Measurements from ENCODE around the gene THEMIS2.
A peak's percentile ranks its signal among the peaks of the same experiment; 100 is the strongest.
"Not testable (repeated sequence)": the region's sequence is repeated elsewhere in the genome, so short reads cannot be mapped to it uniquely, and the experiment has no call there.

The THEMIS2 gene

DNA sequence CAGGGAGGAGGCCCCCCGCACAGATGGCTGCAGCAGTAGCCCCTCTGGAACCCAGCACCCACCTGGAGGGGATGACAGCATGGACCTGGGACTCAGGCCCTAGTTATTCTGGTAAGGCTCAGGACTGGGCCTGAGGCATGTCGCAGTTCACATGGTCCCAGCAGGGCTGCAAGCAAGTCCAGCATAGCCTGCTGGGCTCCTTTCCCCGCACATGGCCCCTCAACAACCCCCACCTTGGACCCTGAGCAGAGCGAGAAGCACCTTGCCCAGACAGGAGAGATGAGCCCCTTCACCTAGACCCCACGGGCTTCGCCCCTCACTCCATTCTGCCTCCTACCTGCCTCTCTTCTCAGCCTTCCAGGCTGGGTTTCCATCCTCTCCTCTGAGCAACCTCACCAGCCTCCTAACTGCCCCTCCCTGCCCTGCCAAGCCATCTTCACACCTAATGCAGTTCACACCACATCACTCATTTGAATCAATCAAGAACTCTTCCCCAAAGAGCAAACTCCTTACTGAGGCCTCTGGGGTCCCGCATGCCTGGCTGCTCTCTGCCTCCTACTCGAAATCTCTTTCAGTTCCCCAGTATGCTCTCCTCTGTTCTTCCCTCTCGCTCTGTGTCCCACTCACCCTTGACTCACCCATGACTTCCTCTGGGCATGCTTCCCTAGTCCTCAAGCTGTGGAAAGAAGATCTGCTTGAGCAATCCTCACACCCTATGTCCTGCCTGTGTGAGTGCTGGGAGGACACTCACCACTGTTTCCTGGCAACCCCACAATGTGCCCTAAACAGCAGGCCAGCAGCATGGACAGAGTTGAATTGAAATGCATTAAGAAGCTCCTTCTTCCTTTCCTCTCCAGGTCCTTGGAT lies 9.4 kb upstream of the THEMIS2 start:
- DNase-seq (ENCODE audit: low read depth in 3 of 3): no peak

GRCh38 chr1:27863538-27863915 lies 8.8 kb upstream of the THEMIS2 start:
- no peak for DNase-seq (ENCODE audit: low read depth in 3 of 3)

- no peak for DNase-seq (ENCODE audit: low read depth in 3 of 3)
Observed at GRCh38 chr1:27864264-27864895, 8.0 kb upstream of the THEMIS2 start.

- no peak for DNase-seq (ENCODE audit: low read depth in 3 of 3)
Observed at GRCh38 chr1:27865821-27866220, 6.5 kb upstream of the THEMIS2 start.

- DNase-seq (ENCODE audit: low read depth in 3 of 3): no peak
Observed at GRCh38 chr1:27868556-27868931, 3.8 kb upstream of the THEMIS2 start.

DNA sequence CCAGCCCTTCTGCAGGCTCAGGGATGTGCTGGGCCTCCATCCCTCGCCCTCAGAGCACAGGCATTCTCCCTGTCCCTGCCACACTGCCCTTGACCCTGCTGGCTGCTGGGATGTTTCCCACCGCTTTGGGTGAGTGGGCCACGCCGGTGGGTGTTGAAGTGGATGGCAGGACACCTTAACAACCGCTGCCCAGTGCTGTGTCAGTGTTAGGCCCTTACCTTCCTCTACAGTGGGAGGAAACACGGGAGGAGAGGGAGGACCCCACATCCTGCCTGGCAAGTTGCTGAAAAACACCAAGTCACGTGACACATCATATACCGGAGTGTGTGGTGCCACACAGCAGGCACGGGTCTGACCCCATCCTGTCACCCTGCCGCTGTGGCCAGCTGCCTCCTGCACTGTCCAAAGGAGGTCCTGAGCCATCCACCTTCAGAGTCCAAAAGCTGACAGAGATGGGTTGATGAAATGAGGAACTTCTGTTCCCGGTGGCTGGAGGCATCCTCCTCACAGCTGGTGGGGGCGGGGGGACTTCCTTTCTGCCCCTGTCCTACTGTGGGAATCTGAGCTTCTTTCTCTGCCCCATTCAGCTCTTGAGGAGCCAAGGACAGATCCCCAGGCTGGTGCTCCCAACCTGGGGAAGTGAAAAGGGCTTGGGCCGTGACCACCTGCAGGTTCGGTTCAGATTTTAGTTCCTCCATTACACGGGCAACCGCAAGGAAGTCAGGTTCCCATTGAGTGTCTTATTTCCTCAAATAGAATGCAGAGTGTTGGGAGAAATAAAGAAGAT lies 3.2 kb upstream of the THEMIS2 start:
- peak; percentile 36 to 47 (median 37) for DNase-seq (ENCODE audit: low read depth in 3 of 3)

DNA sequence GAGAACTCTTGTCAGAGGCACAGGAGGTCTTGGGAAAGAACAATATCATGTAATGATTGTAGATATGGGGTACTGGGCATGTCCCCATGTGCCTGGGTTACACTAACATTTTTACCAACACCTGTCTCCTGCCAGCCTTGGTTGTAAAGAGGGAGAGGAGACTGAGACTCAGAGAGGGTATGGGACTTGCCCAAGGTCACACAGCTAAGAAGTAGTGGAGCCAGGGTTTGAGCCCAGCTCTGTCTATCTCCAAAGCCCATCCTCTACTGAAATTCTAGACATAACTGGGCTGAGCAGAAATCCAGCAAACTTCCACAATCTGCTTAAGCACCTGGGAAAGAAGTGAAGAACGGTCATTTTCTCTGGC lies 2.6 kb upstream of the THEMIS2 start:
- no peak for DNase-seq (ENCODE audit: low read depth in 3 of 3)

GRCh38 chr1:27871076-27871475 lies 1.3 kb upstream of the THEMIS2 start:
- DNase-seq (ENCODE audit: low read depth in 3 of 3): not testable (repeated sequence)

DNA sequence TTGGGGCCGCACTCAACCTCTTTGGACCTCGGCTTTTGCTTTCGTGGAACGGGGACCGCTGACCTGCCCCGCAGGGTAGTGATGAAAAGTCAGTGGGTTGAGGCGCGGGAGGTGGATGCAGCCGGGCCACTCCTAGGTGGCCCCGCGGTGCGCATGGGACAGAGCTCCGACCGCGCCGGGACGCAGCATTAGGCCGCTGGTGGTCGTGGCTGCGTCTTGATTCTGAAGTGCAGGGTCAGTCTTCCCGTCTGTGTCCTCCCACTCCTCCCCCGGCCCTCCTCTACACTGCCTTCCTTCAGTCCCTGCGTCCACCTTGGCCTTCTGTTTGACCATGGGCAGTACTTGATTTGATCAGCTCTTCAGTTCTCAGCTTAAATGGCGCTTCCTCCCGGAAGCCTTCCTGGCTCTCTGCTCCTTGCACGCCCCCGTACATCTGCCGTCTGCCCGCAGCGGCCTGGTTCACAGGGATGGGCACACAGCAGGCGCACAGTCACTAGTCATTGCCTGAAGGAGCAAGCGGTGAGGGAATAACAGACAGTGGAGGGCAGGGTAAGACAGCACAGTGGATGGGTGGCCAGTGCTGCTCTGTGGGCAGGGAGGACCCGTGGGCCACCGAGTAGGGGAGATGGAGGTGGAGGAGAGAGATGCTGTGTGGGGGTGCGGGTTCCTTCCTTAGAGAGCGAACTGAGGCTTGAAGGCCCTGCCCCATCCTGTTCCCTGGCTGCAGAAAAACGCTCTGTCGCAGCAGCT lies 633 bp downstream of the THEMIS2 start:
- DNase-seq (ENCODE audit: low read depth in 3 of 3): no peak

GRCh38 chr1:27873671-27874384 lies 1.5 kb downstream of the THEMIS2 start:
- DNase-seq (ENCODE audit: low read depth in 3 of 3): no peak

GRCh38 chr1:27876341-27877114 lies 4.2 kb downstream of the THEMIS2 start:
- DNase-seq (ENCODE audit: low read depth in 3 of 3): no peak

DNA sequence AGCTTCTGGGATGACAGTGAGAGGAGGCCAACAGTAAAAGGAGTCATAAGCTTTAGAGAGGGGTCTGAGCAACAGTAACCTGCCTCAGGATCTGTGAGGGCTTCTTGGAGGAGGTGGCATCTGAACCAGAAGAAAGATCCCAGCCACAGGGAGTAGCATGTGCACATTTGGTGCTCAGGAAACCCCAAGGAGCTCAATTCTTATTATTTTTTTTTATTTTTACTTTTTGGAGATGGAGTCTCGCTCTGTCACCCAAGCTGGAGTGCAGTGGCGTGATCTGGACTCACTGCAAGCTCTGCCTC lies 4.7 kb downstream of the THEMIS2 start:
- no peak for DNase-seq (ENCODE audit: low read depth in 3 of 3)

DNA sequence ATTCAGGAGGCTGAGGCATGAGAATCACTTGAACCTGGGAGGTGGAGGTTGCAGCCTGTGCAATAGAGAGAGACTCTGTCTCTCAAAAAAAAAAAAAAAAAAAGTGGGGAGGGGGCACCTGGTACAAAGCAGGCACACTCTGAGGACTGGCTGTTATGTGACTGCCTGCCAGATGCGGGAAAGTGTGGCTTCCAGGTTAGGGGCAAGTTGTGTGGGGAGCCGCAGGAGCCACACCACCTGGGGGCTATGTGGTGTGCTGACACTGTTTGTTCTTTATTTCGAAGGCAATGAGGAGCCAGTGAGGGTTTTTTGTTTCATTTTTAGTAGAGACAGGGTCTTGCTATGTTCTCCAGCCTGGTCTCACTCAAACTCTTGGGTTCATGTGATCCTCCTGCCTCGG lies 5.7 kb downstream of the THEMIS2 start:
- DNase-seq (ENCODE audit: low read depth in 3 of 3): no peak

DNA sequence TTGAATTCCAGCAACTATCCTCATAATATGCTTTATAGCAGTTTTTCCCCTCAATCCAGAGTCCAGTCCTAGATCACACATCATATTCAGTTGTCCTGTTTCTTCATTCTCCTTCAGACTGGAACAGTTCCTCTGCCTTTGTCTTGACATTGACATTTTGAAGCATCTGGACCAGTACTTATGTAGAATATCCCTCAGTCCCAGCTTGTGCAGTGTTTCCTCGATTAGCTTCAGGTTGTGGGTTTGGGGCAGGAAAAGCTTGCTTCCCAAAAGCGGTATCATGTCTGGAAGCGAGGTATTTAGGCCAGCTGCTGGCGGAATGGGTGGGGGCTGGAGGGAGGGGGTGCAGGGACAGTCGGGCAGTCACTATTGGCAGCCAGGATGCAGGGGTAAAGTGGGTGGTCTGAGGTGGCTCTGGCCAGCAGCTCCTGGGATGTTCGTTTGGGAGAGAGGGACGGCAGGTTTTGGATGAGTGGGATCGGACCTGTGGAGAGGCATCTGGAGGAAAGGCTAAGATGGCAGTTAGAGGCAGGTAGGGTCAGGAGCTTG lies 6.5 kb downstream of the THEMIS2 start:
- no peak for DNase-seq (ENCODE audit: low read depth in 3 of 3)

DNA sequence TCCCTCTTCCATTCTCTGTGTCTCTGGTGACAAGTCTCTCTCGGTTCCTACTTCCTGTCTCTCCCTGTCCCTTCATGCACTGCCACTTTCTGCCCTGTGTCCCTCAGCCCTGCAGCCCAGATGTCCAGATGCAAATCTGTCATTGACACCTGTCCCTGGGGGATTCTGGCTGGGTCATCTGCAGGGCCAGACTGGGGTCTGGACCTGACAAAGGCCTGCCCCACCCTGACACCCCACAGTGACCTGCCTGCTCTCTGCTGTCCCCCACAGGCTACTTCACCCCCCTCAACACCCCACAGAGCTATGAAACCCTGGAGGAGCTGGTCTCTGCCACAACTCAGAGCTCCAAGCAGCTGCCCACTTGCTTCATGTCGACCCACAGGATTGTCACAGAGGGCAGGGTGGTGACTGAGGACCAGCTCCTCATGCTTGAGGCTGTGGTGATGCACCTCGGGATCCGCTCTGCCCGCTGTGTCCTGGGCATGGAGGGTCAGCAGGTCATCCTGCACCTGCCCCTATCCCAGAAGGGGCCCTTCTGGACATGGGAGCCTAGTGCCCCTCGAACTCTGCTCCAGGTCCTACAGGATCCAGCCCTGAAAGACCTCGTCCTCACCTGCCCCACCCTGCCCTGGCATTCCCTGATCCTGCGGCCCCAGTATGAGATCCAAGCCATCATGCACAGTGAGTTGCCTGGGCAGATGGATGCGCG lies 7.2 kb downstream of the THEMIS2 start:
- no peak for DNase-seq (ENCODE audit: low read depth in 3 of 3)

GRCh38 chr1:27882543-27882903 lies 10.2 kb downstream of the THEMIS2 start:
- DNase-seq (ENCODE audit: low read depth in 3 of 3): no peak

- no peak for DNase-seq (ENCODE audit: low read depth in 3 of 3)
Observed at GRCh38 chr1:27883536-27883935, 11.2 kb downstream of the THEMIS2 start.

- DNase-seq (ENCODE audit: low read depth in 3 of 3): no peak
Observed at GRCh38 chr1:27884006-27884954, 11.9 kb downstream of the THEMIS2 start.

- no peak for DNase-seq (ENCODE audit: low read depth in 3 of 3)
Observed at GRCh38 chr1:27885114-27885528, 12.8 kb downstream of the THEMIS2 start.
